ENCODE measurements around the gene EEF1B2. TPM values are rescaled to one million over a fixed set of nuclear protein-coding genes. Genes with fewer than 3 reads are reported as not detected.
"Not testable (repeated sequence)": the region's sequence is repeated elsewhere in the genome, so short reads cannot be mapped to it uniquely, and the experiment has no call there.

The EEF1B2 gene
- total and polyA plus RNA-seq, 2 of the 8 experiments (the other 6 are each of a cell fraction or from before 2014, with no cell fraction given) = 504 to 679 TPM

DNA sequence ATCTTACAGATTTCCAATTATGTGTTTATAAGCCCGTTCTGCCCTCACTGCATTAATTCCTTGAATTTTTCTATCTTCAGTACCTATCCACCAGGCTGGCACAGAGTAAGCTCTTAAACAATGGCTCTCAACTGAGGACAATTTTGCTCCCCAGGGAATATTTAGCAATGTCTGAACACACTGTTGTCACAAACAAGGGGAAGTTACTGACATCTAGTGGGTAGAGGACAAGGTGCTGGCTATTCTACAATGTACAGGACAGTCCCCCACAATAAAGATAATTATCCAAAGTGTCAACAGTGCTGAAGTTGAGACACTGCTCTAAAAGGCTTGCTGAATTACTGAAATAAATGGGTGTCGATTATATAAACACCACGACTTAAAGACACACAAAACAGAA is 5.5 kb upstream of the EEF1B2 start (continued):
- TF ChIP-seq, protein P1, sequence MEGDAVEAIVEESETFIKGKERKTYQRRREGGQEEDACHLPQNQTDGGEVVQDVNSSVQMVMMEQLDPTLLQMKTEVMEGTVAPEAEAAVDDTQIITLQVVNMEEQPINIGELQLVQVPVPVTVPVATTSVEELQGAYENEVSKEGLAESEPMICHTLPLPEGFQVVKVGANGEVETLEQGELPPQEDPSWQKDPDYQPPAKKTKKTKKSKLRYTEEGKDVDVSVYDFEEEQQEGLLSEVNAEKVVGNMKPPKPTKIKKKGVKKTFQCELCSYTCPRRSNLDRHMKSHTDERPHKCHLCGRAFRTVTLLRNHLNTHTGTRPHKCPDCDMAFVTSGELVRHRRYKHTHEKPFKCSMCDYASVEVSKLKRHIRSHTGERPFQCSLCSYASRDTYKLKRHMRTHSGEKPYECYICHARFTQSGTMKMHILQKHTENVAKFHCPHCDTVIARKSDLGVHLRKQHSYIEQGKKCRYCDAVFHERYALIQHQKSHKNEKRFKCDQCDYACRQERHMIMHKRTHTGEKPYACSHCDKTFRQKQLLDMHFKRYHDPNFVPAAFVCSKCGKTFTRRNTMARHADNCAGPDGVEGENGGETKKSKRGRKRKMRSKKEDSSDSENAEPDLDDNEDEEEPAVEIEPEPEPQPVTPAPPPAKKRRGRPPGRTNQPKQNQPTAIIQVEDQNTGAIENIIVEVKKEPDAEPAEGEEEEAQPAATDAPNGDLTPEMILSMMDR (IDR thresholded peaks at IDR 0.05; ENCODE audit: control extremely low read depth in 1 of 3, insufficient read depth in 1 of 3, low read depth in 1 of 3, low read length in 3 of 3) = peak in 2 of 3 experiments; percentile 30 to 38; a peak in 3 of 4 replicates
- TF ChIP-seq SIX5 (IDR thresholded peaks at IDR 0.05; ENCODE audit: low read depth, low read length) (no peak), TAF7 (optimal IDR thresholded peaks at IDR 0.05; ENCODE audit: borderline replicate concordance, low read depth, low read length) (no peak), EZH2 (IDR thresholded peaks at IDR 0.05; ENCODE audit: low read depth, low read length, severe bottlenecking) (no peak), CHD2 (IDR thresholded peaks at IDR 0.05; ENCODE audit: low read length) (no peak), CBX8 (IDR thresholded peaks at IDR 0.05; ENCODE audit: borderline replicate concordance, low read depth, low read length) (no peak)

DNA sequence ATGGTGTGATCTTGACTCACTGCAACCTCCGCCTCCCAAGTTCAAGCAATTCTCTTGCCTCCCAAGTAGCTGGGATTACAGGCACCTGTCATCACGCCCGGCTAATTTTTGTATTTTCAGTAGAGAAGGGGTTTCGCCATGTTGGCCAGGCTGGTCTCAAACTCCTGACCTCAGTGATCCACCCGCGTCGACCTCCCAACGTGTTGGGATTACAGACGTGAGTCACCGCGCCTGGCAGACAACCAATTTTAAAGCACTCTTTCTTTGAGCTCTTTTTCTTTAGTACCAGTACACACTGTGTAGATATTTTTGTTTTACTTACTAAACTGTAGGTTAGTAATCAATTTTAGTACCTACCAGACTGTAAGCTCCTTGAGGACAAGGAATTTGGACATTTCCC is 2.7 kb upstream of the EEF1B2 start:
- POLR2A ChIA-PET (ENCODE audit: partially characterized antibody) = interaction anchor here (1.5 kb wide), 1 partner anchor 11 kb away, joined by 6 read pairs; no protein-coding TSS in a partner anchor
- peaks cover 2 to 23% (median 10%) of the 10 kb centered on the region in 4 experiments; a peak in 6 of 8 replicates for H3K36me3 ChIP-seq (ENCODE audit: control insufficient read depth in 2 of 4, insufficient read depth in 4 of 4, low read length in 3 of 4)
- H2BK20ac ChIP-seq (ENCODE audit: low read length); H3K14ac ChIP-seq (ENCODE audit: insufficient read length); H2BK120ac ChIP-seq (replicated peaks; ENCODE audit: low read depth, low read length); H4K8ac ChIP-seq (ENCODE audit: extremely low read depth, insufficient read depth, low read length); H3K23ac ChIP-seq (ENCODE audit: insufficient read length); H4K91ac ChIP-seq (replicated peaks; ENCODE audit: insufficient read length, low read length); H3K18ac ChIP-seq (ENCODE audit: extremely low read depth, low read length); H3K4me1 ChIP-seq (replicated peaks in 1 of 4; ENCODE audit: control insufficient read depth in 3 of 4, insufficient read depth in 4 of 4, low read length in 3 of 4); H3K9ac ChIP-seq (replicated peaks in 1 of 4; ENCODE audit: extremely low read depth in 1 of 4, low read depth in 3 of 4, low read length in 3 of 4); H3K4ac ChIP-seq (replicated peaks; ENCODE audit: insufficient read length, low read depth, low read length); H4K20me1 ChIP-seq (replicated peaks in 1 of 2; ENCODE audit: control insufficient read depth in 1 of 2, insufficient read depth in 2 of 2, low read length in 2 of 2); H3K9me3 ChIP-seq (ENCODE audit: insufficient read depth in 2 of 2, low read depth in 1 of 2, low read length in 1 of 2); H3K79me1 ChIP-seq (ENCODE audit: low read depth, low read length); H4K5ac ChIP-seq (ENCODE audit: insufficient read length, low read depth, low read length); DNase-seq (ENCODE audit: low read depth in 1 of 2, low spot score in 2 of 2); H2BK15ac ChIP-seq (ENCODE audit: low read length); H3K4me2 ChIP-seq (ENCODE audit: insufficient read depth in 1 of 2, low read depth in 2 of 2, low read length in 2 of 2); H3K27ac ChIP-seq (ENCODE audit: low read depth, low read length); H2AK5ac ChIP-seq (ENCODE audit: low read depth, low read length); FAIRE-seq; H2BK12ac ChIP-seq (ENCODE audit: low read depth, low read length); H2AFZ ChIP-seq (ENCODE audit: low read length); H3K27me3 ChIP-seq (replicated peaks in 1 of 4; ENCODE audit: control insufficient read depth in 3 of 4, extremely low read depth in 1 of 4, insufficient read depth in 3 of 4, low read length in 3 of 4); H3K56ac ChIP-seq (replicated peaks; ENCODE audit: insufficient read length, low read depth, low read length); H2BK5ac ChIP-seq (ENCODE audit: low read depth, low read length): not testable (repeated sequence)
- H3K4me3 ChIP-seq (ENCODE audit: extremely low read depth in 1 of 4, insufficient read depth in 2 of 4, low read depth in 3 of 4, low read length in 4 of 4) = 0 out of 8 replicates have a peak overlapping the region, but pooled peaks of 1 of the 4 experiments have one; percentile 95
- CTCF ChIA-PET (ENCODE audit: partially characterized antibody) = interaction anchor here (1.1 to 1.7 kb wide), 2 partner anchors 8 to 102 kb away, joined by 3 read pairs; no protein-coding TSS in a partner anchor
- H3K79me2 ChIP-seq (ENCODE audit: control insufficient read depth in 1 of 2, insufficient read depth in 2 of 2, low read length in 2 of 2) = peaks cover 9 to 84% of the 10 kb centered on the region in 2 experiments
- H3K23me2 ChIP-seq (ENCODE audit: low read depth, low read length) = peaks cover 11% of the 10 kb centered on the region
- WGBS, 2 experiments (ENCODE audit: extremely low coverage in 1 of 2, insufficient coverage in 1 of 2, insufficient read length in 1 of 2, insufficient replicate concordance in 2 of 2, low coverage in 1 of 2, low lambda C conversion rate in 2 of 2, missing lambda C conversion rate in 1 of 2) = 98% methylated on average over 11 of the region's 11 CpGs; no CpG with 5 or more reads in 1 of the 2 experiments

All from H1 (cell line).